GM19043 (cell line): ENCODE measurements around the gene PHF19.

Experiments used
- ATAC-seq: cut with Tn5 transposase; IDR thresholded peaks from one replicate; pipeline ENCODE4 v1.9.1; 2021; ENCODE audit warnings: low read depth; ENCODE audit not compliant: unreplicated experiment

PHF19 gene

GRCh38 chr9:120876842-120877240 is at the start of gene PHF19:
TSS of gene PHF19 (minus strand) at chr9:120877188. CDS start at chr9:120874741, 2,447 bp downstream.
- ATAC-seq: peak; percentile 10

DNA sequence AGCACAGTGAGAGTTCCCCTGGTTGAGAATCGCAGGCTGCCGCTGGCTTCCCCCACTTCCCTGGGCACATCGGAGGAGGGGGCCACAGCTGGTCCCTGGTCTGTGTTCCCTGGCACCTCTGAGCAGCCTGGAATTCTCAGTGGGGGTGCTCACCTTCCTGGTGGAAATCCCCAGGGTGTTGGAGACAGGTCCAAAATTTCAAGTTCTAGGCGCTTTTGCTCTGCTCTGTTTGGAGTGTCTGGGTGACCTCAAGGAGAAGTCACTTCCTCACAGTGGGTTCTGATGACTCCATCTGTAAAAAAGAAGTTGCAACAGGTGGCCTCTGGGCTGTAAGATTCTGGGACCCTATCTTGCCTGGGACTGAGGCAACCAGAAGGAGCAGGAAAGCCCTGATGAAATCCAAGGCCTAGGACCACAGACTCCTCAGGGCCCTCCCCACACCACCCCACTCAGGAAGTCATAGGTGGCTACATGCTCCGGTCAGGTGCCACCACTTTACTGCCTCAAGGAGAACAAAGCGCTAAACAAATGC is 49.5 kb upstream of the PHF19 start, which contains the start of gene TRAF1:
Gene TRAF1, minus strand, starts transcription at position 400 of the 532 bp plus-strand sequence. CDS start 721 bp downstream, outside the sequence.
- peak; percentile 21 for ATAC-seq

GRCh38 chr9:120925535-120926396 is 48.8 kb upstream of the PHF19 start:
- peak; percentile 29 for ATAC-seq

GRCh38 chr9:120924698-120925534 is 47.9 kb upstream of the PHF19 start:
- no peak for ATAC-seq

- no peak for ATAC-seq
These were observed 46.8 kb upstream of the PHF19 start for GRCh38 chr9:120923620-120924328.

GRCh38 chr9:120922404-120923195 is 45.6 kb upstream of the PHF19 start:
- no peak for ATAC-seq

GRCh38 chr9:120921661-120922181 is 44.7 kb upstream of the PHF19 start:
- no peak for ATAC-seq

- ATAC-seq: no peak
These were observed 43.8 kb upstream of the PHF19 start for GRCh38 chr9:120920806-120921178.

- no peak for ATAC-seq
These were observed 43.1 kb upstream of the PHF19 start for GRCh38 chr9:120919843-120920805.

DNA sequence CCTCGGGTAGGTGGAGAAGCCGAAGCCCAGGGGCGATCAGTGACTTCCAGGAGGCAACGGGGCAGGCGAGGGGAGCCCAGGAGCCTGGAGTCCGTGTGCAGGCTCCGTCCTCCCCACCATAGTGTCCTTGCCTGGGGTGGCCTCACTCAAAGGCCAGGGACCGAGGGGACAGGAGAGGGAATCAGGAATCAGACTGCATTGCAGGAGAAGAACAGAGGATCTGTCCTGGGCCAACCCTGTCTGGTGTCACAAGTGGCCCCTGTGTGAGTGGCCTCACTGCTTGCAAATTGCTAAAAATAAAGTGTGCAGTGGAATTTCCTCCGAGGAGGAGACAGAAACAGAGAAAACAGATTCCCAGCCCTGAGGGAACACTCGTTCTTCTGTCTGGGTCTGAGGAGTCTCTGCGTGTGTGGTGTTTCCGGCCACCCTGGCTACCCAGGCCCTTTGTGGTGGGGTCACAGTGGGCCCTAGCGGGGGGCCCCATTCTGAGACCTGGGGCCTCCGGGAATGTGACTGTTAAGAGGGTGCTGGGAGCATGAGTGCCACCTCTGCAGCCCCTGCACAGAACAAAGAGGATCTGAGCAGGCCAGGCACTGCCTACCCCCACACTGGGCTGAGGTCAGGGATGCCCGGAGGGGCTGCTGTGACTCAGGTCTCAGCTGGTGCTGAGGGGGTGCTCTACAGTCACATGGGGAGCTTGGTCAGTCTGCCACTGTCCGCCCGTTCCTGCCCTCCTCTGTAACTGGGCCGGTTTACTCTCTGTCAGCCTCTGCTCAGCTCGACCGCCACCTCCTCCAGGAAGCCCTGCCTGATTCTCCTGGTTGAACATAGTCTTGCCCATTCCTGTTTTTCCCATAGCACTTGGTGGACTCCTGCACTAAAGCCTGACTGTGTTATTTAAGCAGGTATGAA is 42.2 kb upstream of the PHF19 start:
- no peak for ATAC-seq

DNA sequence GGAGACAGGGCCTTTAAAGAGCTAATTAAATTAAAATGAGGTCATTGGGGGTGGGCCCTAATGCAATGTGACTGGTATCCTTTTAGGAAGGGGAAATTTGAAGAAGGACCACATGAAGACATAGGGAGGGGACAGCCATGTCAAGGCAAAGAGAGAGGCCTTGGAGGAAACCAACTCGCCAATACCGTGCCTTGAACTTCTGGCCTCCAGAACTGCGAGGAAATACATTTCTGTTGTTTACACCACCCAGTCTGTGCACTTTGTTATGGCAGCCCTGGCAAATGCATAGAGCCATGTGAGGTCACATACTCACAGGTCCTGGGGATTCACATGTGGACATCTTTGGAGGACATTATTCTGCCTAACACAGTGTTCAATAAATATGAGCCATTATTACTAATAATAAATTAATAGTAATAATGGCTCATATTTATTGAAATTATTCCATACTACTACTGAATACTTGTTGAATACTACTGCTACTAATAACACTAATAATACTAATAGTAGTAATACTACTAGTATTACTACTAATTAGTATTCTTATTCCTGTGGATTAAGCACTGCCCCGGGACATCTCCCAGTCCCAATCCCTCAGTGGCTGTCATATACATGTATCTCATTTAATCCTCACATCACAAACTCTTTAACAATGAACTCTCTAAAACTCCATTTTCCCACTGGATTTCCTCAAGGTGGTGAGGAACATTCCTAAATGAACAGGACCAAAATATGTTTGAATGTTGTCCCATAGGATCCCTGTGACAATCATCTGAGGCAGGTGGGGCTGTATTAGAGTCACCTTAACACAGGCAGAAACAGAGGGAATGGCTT is 41.2 kb upstream of the PHF19 start:
- ATAC-seq: no peak

DNA sequence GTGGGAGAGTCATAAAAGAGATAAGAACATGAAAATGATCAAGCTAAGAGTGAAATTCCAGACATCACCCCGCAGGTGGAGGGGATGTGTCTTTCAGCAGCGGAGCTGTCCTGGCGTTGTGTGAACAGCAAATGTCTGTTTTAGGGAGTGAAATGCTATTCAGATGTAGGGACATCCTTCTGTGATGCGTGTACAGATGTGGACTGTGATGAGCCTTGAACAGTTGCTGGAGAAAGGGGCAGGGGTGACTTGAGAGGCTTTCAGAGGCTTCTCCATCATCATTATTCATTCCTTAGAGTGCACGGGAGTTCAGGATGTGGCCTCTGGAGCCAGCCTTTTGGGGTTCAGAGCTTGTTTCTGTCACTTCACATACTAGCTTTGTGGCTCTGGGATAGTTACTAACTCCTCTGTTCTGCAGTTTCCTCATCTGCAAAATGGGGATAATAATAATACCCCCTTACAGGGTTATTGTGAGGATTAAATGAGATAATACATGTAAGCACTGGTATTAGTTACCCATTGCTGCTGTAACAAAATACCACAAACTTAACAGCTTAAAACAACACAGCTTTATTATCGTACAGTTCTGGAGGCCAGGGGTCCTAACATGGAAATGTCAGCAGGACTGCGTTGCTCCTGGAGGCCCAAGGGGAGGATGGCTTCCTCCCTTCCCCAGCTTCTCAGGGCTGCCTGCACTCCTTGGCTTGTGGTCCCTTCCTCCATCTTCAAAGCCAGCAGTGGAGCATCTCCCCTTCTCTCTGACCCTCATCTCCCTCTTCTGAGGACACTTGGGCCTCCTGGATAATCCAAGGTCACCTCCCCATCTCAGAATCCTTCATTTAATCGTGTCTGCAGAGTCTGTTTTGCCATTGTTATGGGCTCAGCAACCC is 40.2 kb upstream of the PHF19 start:
- no peak for ATAC-seq

GRCh38 chr9:120916588-120916987 is 39.6 kb upstream of the PHF19 start:
- no peak for ATAC-seq

- no peak for ATAC-seq
These were observed 39.0 kb upstream of the PHF19 start for GRCh38 chr9:120915854-120916470.

DNA sequence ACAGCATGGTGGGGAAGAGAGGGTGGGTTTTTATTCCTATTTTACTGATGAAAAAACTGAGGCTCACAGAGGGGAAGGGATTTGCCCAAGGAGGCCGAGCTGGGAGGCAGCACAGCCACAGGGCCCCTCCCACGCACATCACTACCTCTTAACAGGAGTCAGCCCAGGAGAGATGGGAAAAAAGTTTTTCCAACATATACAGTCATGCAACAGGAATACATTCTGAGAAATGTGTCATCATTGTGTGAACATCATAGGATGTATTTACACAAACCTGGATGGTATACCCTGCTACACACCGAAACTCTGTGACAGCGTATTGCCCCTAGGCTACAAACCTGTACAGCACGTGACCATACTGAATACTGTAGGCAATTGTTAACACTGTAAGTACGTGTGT is 38.0 kb upstream of the PHF19 start:
- no peak for ATAC-seq
